ENCODE data around the gene TICRR. TPM values are rescaled to one million over a fixed set of nuclear protein-coding genes. Genes with fewer than 3 reads are reported as not detected.
"Not testable (repeated sequence)": the region's sequence is repeated elsewhere in the genome, so short reads cannot be mapped to it uniquely, and the experiment has no call there.

The TICRR gene
- total RNA-seq, 8 experiments from 2014 or later: 0.51 to 12.6 (median 1.5) TPM

- ATAC-seq (replicated peaks in 6 of 8): no peak
- 0% methylated on average over 1 of the region's 1 CpG; no CpG with 5 or more reads in 6 of the 10 experiments for WGBS, 10 experiments
- peak overlapping the region in 4 of 5 donors; percentile 47 to 71 (median 62) for H3K4me3 ChIP-seq
- H3K27ac ChIP-seq: no peak overlapping the region
- in situ Hi-C loops (cut with MboI; ENCODE audit: low pct_unique_long_range_greater_than_20kb in 2 of 9, low sequenced_read_pairs in 9 of 9, unreplicated experiment in 9 of 9): no loop called here
- H3K4me1 ChIP-seq (replicated peaks in 1 of 2): peaks cover 0 to 5% of the 10 kb centered on the region in 2 donors
These were observed 1.1 kb downstream of the TICRR start for GRCh38 chr15:89576417-89576773.

GRCh38 chr15:89577776-89578115, 2.5 kb downstream of the TICRR start:
- in situ Hi-C loops (cut with MboI; ENCODE audit: low pct_unique_long_range_greater_than_20kb in 2 of 9, low sequenced_read_pairs in 9 of 9, unreplicated experiment in 9 of 9): no loop called here
- Histone ChIP-seq H3K27ac (no peak overlapping the region), H3K4me3 (peak overlapping the region in 1 of 5 donors; percentile 8), H3K4me1 (replicated peaks in 1 of 2) (peaks cover 0 to 5% of the 10 kb centered on the region in 2 donors)
- 20 to 40% (median 33%) methylated on average over 1 to 3 of the region's 3 CpGs; no CpG with 5 or more reads in 5 of the 10 experiments for WGBS, 10 experiments
- no peak for ATAC-seq (replicated peaks in 6 of 8)

GRCh38 chr15:89578146-89578545, 2.9 kb downstream of the TICRR start:
- in situ Hi-C loops (cut with MboI; ENCODE audit: low pct_unique_long_range_greater_than_20kb in 2 of 9, low sequenced_read_pairs in 9 of 9, unreplicated experiment in 9 of 9): no loop called here
- H3K27ac ChIP-seq: no peak overlapping the region
- H3K4me3 ChIP-seq: no peak overlapping the region

GRCh38 chr15:89580747-89581146, 5.5 kb downstream of the TICRR start:
- H3K4me3 ChIP-seq; H3K27ac ChIP-seq; H3K4me1 ChIP-seq (replicated peaks in 1 of 2); ATAC-seq (replicated peaks in 6 of 8); in situ Hi-C loops (cut with MboI; ENCODE audit: low pct_unique_long_range_greater_than_20kb in 2 of 9, low sequenced_read_pairs in 9 of 9, unreplicated experiment in 9 of 9): not testable (repeated sequence)
- 78 to 100% (median 100%) methylated on average over 1 to 2 of the region's 2 CpGs; no CpG with 5 or more reads in 4 of the 10 experiments for WGBS, 10 experiments

More at GRCh38 chr15:89578146-89578545, 2.9 kb downstream of the TICRR start:
- 0 to 80% (median 20%) methylated on average over 1 to 2 of the region's 2 CpGs for WGBS, 10 experiments
- no peak for ATAC-seq (replicated peaks in 6 of 8)
- peaks cover 0 to 5% of the 10 kb centered on the region in 2 donors for H3K4me1 ChIP-seq (replicated peaks in 1 of 2)

DNA sequence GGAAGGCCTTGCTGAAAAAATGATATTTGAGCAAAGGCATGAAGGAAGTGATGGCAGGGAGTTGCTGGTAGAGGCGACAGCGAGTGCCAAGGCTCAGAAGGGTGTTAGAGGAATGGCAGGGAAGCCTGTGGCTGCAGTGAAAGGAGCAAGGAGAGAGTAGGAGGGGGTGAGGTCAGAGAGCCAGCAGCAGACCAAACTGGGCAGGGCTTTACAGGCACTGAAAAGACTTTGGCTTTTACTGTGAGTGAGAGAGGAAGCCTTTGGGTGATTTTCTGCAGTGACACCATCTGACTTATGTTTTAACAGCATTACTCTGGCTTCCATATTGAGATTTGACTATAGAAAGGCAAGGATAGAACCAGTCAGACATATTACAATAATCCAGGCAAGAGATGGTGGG, 11.4 kb downstream of the TICRR start:
- H3K4me3 ChIP-seq: no peak overlapping the region
- WGBS, 10 experiments: 80 to 100% (median 90%) methylated on average over 1 to 2 of the region's 2 CpGs; no CpG with 5 or more reads in 5 of the 10 experiments
- H3K27ac ChIP-seq: no peak overlapping the region
- in situ Hi-C loops (cut with MboI; ENCODE audit: low pct_unique_long_range_greater_than_20kb in 2 of 9, low sequenced_read_pairs in 9 of 9, unreplicated experiment in 9 of 9): no loop called here
- peak in 1 of 8 experiments; percentile 27 for ATAC-seq (replicated peaks in 6 of 8)
- H3K4me1 ChIP-seq (replicated peaks in 1 of 2): no peaks in the 10 kb centered on the region

- Histone ChIP-seq H3K27ac (no peak overlapping the region), H3K4me1 (replicated peaks in 1 of 2) (no peaks in the 10 kb centered on the region), H3K4me3 (no peak overlapping the region)
- in situ Hi-C loops (cut with MboI; ENCODE audit: low pct_unique_long_range_greater_than_20kb in 2 of 9, low sequenced_read_pairs in 9 of 9, unreplicated experiment in 9 of 9): no loop called here
- 50 to 95% (median 85%) methylated on average over 1 to 4 of the region's 4 CpGs; no CpG with 5 or more reads in 2 of the 10 experiments for WGBS, 10 experiments
- ATAC-seq (replicated peaks in 6 of 8): no peak
These were observed 12.7 kb downstream of the TICRR start for GRCh38 chr15:89587955-89588354.

- Histone ChIP-seq H3K4me1 (replicated peaks in 1 of 2) (no peaks in the 10 kb centered on the region), H3K27ac (no peak overlapping the region), H3K4me3 (no peak overlapping the region)
- WGBS, 10 experiments: 52 to 93% (median 84%) methylated on average over 2 to 5 of the region's 5 CpGs; no CpG with 5 or more reads in 2 of the 10 experiments
- in situ Hi-C loops (cut with MboI; ENCODE audit: low pct_unique_long_range_greater_than_20kb in 2 of 9, low sequenced_read_pairs in 9 of 9, unreplicated experiment in 9 of 9): no loop called here
- no peak for ATAC-seq (replicated peaks in 6 of 8)
These were observed 16.6 kb downstream of the TICRR start for GRCh38 chr15:89591834-89592233.

- in situ Hi-C loops (cut with MboI; ENCODE audit: low pct_unique_long_range_greater_than_20kb in 2 of 9, low sequenced_read_pairs in 9 of 9, unreplicated experiment in 9 of 9): no loop called here
- 79 to 98% (median 91%) methylated on average over 2 to 4 of the region's 4 CpGs for WGBS, 10 experiments
- ATAC-seq (replicated peaks in 6 of 8): no peak
- no peak overlapping the region for H3K27ac ChIP-seq
- H3K4me1 ChIP-seq (replicated peaks in 1 of 2): no peaks in the 10 kb centered on the region
- H3K4me3 ChIP-seq: no peak overlapping the region
These were observed 17.7 kb downstream of the TICRR start for GRCh38 chr15:89593018-89593417.

DNA sequence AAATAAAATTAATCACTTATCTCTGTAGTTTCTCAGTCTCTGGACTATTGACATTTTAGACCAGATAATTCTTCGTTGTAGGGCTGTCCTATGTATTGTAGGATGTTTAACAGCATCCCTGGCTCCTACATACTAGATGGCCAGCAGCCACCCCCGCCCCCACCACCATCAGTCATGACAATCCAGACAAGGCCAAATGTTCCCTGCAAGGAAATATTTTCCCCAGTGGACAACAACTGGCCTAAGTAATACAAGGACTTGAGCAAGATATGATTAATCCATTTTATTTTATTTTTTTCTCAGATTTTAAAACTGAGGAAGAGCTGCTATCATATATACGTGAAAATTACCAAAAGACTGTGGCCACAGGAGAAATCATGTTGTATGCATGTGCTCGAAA, 23.8 kb downstream of the TICRR start:
- no peak overlapping the region for H3K27ac ChIP-seq
- H3K4me1 ChIP-seq (replicated peaks in 1 of 2): no peaks in the 10 kb centered on the region
- 65 to 100% (median 99%) methylated on average over 1 to 3 of the region's 4 CpGs; no CpG with 5 or more reads in 2 of the 10 experiments for WGBS, 10 experiments
- in situ Hi-C loops (cut with MboI; ENCODE audit: low pct_unique_long_range_greater_than_20kb in 2 of 9, low sequenced_read_pairs in 9 of 9, unreplicated experiment in 9 of 9): no loop called here
- no peak overlapping the region for H3K4me3 ChIP-seq
- no peak for ATAC-seq (replicated peaks in 6 of 8)

GRCh38 chr15:89611317-89611716, 36.0 kb downstream of the TICRR start:
- 84 to 100% (median 94%) methylated on average over 2 of the region's 2 CpGs; no CpG with 5 or more reads in 2 of the 10 experiments for WGBS, 10 experiments
- in situ Hi-C loops (cut with MboI; ENCODE audit: low pct_unique_long_range_greater_than_20kb in 2 of 9, low sequenced_read_pairs in 9 of 9, unreplicated experiment in 9 of 9): no loop called here
- Histone ChIP-seq H3K27ac (no peak overlapping the region), H3K4me1 (replicated peaks in 1 of 2) (no peaks in the 10 kb centered on the region), H3K4me3 (no peak overlapping the region)
- ATAC-seq (replicated peaks in 6 of 8): no peak

- no peaks in the 10 kb centered on the region for H3K4me1 ChIP-seq (replicated peaks in 1 of 2)
- no peak overlapping the region for H3K4me3 ChIP-seq
- ATAC-seq (replicated peaks in 6 of 8): no peak
- 80 to 100% (median 100%) methylated on average over 1 to 2 of the region's 2 CpGs for WGBS, 10 experiments
- in situ Hi-C loops (cut with MboI; ENCODE audit: low pct_unique_long_range_greater_than_20kb in 2 of 9, low sequenced_read_pairs in 9 of 9, unreplicated experiment in 9 of 9): no loop called here
- no peak overlapping the region for H3K27ac ChIP-seq
These were observed 37.8 kb downstream of the TICRR start for GRCh38 chr15:89613031-89613430.

- no peak for ATAC-seq (replicated peaks in 6 of 8)
- Histone ChIP-seq H3K4me3 (no peak overlapping the region), H3K27ac (no peak overlapping the region), H3K4me1 (replicated peaks in 1 of 2) (no peaks in the 10 kb centered on the region)
- 60 to 100% (median 86%) methylated on average over 1 of the region's 1 CpG; no CpG with 5 or more reads in 5 of the 10 experiments for WGBS, 10 experiments
- in situ Hi-C loops (cut with MboI; ENCODE audit: low pct_unique_long_range_greater_than_20kb in 2 of 9, low sequenced_read_pairs in 9 of 9, unreplicated experiment in 9 of 9): no loop called here
These were observed 38.9 kb downstream of the TICRR start for GRCh38 chr15:89614164-89614563.

DNA sequence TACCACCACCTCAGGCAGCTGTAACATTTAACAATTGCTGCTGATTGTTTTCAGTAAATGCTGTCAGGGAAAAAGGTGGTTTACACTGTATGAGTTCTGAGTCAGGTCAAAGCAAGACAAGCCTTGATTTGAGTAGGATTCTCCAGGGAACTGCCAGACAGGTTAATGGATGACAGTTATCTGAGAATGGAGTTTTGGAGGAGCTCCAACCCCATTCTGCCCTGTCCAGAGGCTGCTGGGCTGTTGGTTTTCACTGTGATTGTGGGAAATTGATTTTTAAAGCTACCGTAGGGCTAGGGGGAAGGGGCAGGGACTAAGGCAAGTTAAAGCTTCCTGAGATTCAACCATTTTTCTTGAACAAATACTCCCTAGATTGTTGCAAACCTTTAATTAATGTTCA, 39.9 kb downstream of the TICRR start:
- no peak for ATAC-seq (replicated peaks in 6 of 8)
- Histone ChIP-seq H3K27ac (no peak overlapping the region), H3K4me3 (no peak overlapping the region), H3K4me1 (replicated peaks in 1 of 2) (no peaks in the 10 kb centered on the region)
- in situ Hi-C loops (cut with MboI; ENCODE audit: low pct_unique_long_range_greater_than_20kb in 2 of 9, low sequenced_read_pairs in 9 of 9, unreplicated experiment in 9 of 9): no loop called here
- whole genome bisulfite sequencing, 10 experiments: 80 to 100% (median 100%) methylated on average over 1 of the region's 1 CpG; no CpG with 5 or more reads in 5 of the 10 experiments

DNA sequence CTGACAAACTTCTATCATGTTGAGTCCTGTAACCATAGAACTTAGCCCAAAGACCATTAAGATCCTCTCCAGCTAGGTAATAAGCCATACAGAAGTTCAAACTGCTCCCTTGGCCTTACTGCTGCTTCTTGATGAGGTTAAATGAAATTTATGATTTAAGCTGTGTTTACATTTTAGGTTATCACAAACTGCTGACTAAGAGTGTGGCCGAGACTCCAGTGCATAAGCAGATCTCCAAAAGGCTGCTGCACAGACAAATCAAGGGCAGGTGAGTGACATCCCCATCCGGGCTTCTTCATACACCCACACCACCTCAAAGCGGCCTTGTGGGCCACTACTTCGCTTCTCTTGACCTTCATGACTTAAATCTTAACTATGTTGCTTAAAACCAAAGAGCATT, 41.0 kb downstream of the TICRR start:
- 40 to 100% (median 94%) methylated on average over 1 to 4 of the region's 4 CpGs; no CpG with 5 or more reads in 3 of the 10 experiments for WGBS, 10 experiments
- no peak overlapping the region for H3K27ac ChIP-seq
- H3K4me1 ChIP-seq (replicated peaks in 1 of 2): no peaks in the 10 kb centered on the region
- ATAC-seq (replicated peaks in 6 of 8): no peak
- H3K4me3 ChIP-seq: no peak overlapping the region
- in situ Hi-C loops (cut with MboI; ENCODE audit: low pct_unique_long_range_greater_than_20kb in 2 of 9, low sequenced_read_pairs in 9 of 9, unreplicated experiment in 9 of 9): no loop called here
